GM18505 (cell line): ENCODE results near the gene ERG28.
"Not testable (repeated sequence)": the region's sequence is repeated elsewhere in the genome, so short reads cannot be mapped to it uniquely, and the experiment has no call there.

Experiments used
- ATAC-seq: cut with Tn5 transposase; IDR thresholded peaks from one replicate; pipeline ENCODE4 v1.9.1; 2021; ENCODE audit not compliant: unreplicated experiment
- POLR2A ChIP-seq: IDR thresholded peaks from 4 replicates; pipeline ENCODE4 v1.6.1; 2011; ENCODE audit warnings: borderline replicate concordance; ENCODE audit not compliant: insufficient read depth, insufficient read length; ENCODE audit errors: extremely low read depth

Gene ERG28

GRCh38 chr14:75604979-75605851, 55.5 kb downstream of the ERG28 start:
- no peak for ATAC-seq
- no peak for TF ChIP-seq POLR2A

DNA sequence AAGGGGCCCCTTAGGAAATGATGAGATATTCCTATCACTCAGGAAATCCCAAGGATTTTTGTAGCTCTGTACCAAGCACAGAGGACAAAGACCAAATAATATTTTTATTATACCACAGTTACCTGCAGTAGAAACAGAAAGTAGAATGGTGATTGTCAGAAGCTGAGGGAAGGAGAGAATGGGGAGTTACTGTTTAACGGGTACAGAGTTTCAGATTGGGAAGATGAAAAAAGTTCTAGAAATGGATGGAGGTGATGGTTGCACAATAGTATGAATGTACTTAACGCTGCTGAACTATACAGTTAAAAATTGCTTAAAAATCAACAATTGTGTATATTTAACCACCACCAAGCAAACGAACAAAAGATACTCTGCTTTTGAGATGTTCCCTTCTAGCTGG, 58.2 kb downstream of the ERG28 start:
- no peak for ATAC-seq
- no peak for TF ChIP-seq POLR2A

- ATAC-seq: not testable (repeated sequence)
Measured at GRCh38 chr14:75601061-75601460, 59.6 kb downstream of the ERG28 start.

GRCh38 chr14:75600100-75600499, 60.6 kb downstream of the ERG28 start:
- not testable (repeated sequence) for ATAC-seq
